HEK293T (cell line): ENCODE results near the gene ALDH8A1.

Experiments used
- CTCF ChIA-PET: fragments of 350-600 bp; formaldehyde crosslinking; extraction: SDS; loops from one replicate; lab custom pipeline; 2021; ENCODE audit warnings: antibody characterized with exemption, inconsistent platforms; lab: Yijun Ruan, JAX
- POLR2A ChIA-PET: fragments of 350-600 bp; formaldehyde crosslinking; extraction: SDS; loops from one replicate; lab custom pipeline; 2020; ENCODE audit warnings: antibody characterized with exemption, inconsistent platforms; lab: Yijun Ruan, JAX
- DNase-seq: peaks from one replicate; pipeline ENCODE4 v3.0.0; 2012; ENCODE audit warnings: mixed read lengths; ENCODE audit errors: extremely low spot score
- ARNT ChIP-seq: fragments of 450-650 bp; IDR thresholded peaks from 2 replicates; pipeline ENCODE4 v1.6.1; 2017; ENCODE audit warnings: mild to moderate bottlenecking
- BHLHE40 ChIP-seq: fragments of 450-650 bp; IDR thresholded peaks from 2 replicates; pipeline ENCODE4 v1.6.1; 2016; ENCODE audit warnings: mild to moderate bottlenecking, moderate library complexity, borderline replicate concordance
- CTBP1 ChIP-seq: fragments of 450-650 bp; IDR thresholded peaks from 2 replicates; pipeline ENCODE4 v1.6.1; 2016; ENCODE audit warnings: borderline replicate concordance
- ELF4 ChIP-seq: fragments of 450-650 bp; IDR thresholded peaks from 2 replicates; pipeline ENCODE4 v1.6.1; 2017; ENCODE audit warnings: antibody characterized with exemption
- FOXA1 ChIP-seq: fragments of 450-650 bp; IDR thresholded peaks from 2 replicates; pipeline ENCODE4 v1.6.1; 2016; ENCODE audit warnings: mild to moderate bottlenecking
- FOXK2 ChIP-seq: fragments of 450-650 bp; IDR thresholded peaks from 2 replicates; pipeline ENCODE4 v1.6.1; 2016; ENCODE audit warnings: mild to moderate bottlenecking
- FOXM1 ChIP-seq: fragments of 450-650 bp; IDR thresholded peaks from 2 replicates; pipeline ENCODE4 v1.6.1; 2017; ENCODE audit warnings: mild to moderate bottlenecking, borderline replicate concordance
- HDGF ChIP-seq: fragments of 450-650 bp; IDR thresholded peaks from 2 replicates; pipeline ENCODE4 v1.6.1; 2017; ENCODE audit warnings: antibody characterized with exemption, borderline replicate concordance
- L3MBTL2 ChIP-seq: fragments of 450-650 bp; conservative IDR thresholded peaks from 2 replicates; pipeline ENCODE4 v1.6.1; 2016; ENCODE audit warnings: mild to moderate bottlenecking
- LEF1 ChIP-seq: fragments of 450-650 bp; IDR thresholded peaks from 2 replicates; pipeline ENCODE4 v1.6.1; 2017; ENCODE audit warnings: mild to moderate bottlenecking, borderline replicate concordance
- NFRKB ChIP-seq: fragments of 450-650 bp; IDR thresholded peaks from 2 replicates; pipeline ENCODE4 v1.6.1; 2016; ENCODE audit warnings: mild to moderate bottlenecking, moderate library complexity
- PKNOX1 ChIP-seq: fragments of 450-650 bp; IDR thresholded peaks from 2 replicates; pipeline ENCODE4 v1.6.1; 2016
- SP1 ChIP-seq: fragments of 450-650 bp; IDR thresholded peaks from 2 replicates; pipeline ENCODE4 v1.6.1; 2017
- SUZ12 ChIP-seq: fragments of 450-650 bp; IDR thresholded peaks from 2 replicates; pipeline ENCODE4 v1.6.1; 2016; ENCODE audit warnings: mild to moderate bottlenecking
- TARDBP ChIP-seq: fragments of 450-650 bp; IDR thresholded peaks from 2 replicates; pipeline ENCODE4 v1.6.1; 2016
- ZNF384 ChIP-seq: fragments of 450-650 bp; IDR thresholded peaks from 2 replicates; pipeline ENCODE4 v1.6.1; 2016

Gene ALDH8A1

GRCh38 chr6:134992155-134992554 is 42.3 kb upstream of the ALDH8A1 start:
- CTCF ChIA-PET: no interaction called here
- POLR2A ChIA-PET: no interaction called here
- no peak for TF ChIP-seq SP1
- TF ChIP-seq NFRKB: no peak
- TF ChIP-seq FOXK2: no peak
- TF ChIP-seq HDGF: no peak
- no peak for TF ChIP-seq PKNOX1
- TF ChIP-seq ARNT: no peak
- no peak for TF ChIP-seq BHLHE40
- no peak for TF ChIP-seq SUZ12
- no peak for TF ChIP-seq L3MBTL2
- no peak for TF ChIP-seq ELF4
- DNase-seq: no peak

- CTCF ChIA-PET: no interaction called here
- DNase-seq: no peak
- TF ChIP-seq FOXK2 (no peak), ZNF384 (no peak), FOXM1 (no peak), FOXA1 (no peak), LEF1 (no peak), L3MBTL2 (no peak), SP1 (no peak), NFRKB (no peak), ELF4 (no peak), HDGF (no peak), BHLHE40 (no peak), SUZ12 (no peak), CTBP1 (no peak), TARDBP (no peak), PKNOX1 (no peak)
- POLR2A ChIA-PET: no interaction called here
Observed at GRCh38 chr6:134990262-134990661, 40.4 kb upstream of the ALDH8A1 start.

- CTCF ChIA-PET: no interaction called here
- TF ChIP-seq ELF4: no peak
- no peak for TF ChIP-seq FOXA1
- no peak for TF ChIP-seq L3MBTL2
- no peak for TF ChIP-seq FOXK2
- no peak for TF ChIP-seq ARNT
- POLR2A ChIA-PET: no interaction called here
- no peak for DNase-seq
Observed at GRCh38 chr6:134984821-134985220, 34.9 kb upstream of the ALDH8A1 start.

GRCh38 chr6:134983823-134984222 is 33.9 kb upstream of the ALDH8A1 start:
- DNase-seq: no peak
- no peak for TF ChIP-seq FOXM1
- no peak for TF ChIP-seq BHLHE40
- TF ChIP-seq PKNOX1: no peak
- TF ChIP-seq LEF1: no peak
- TF ChIP-seq HDGF: no peak
- TF ChIP-seq NFRKB: no peak
- no peak for TF ChIP-seq CTBP1
- ChIA-PET POLR2A (no interaction called here), CTCF (no interaction called here)

- TF ChIP-seq TARDBP: no peak
- TF ChIP-seq SP1: no peak
- TF ChIP-seq SUZ12: no peak
- TF ChIP-seq LEF1: no peak
- no peak for TF ChIP-seq FOXA1
- TF ChIP-seq ELF4: no peak
- TF ChIP-seq PKNOX1: no peak
- no peak for TF ChIP-seq L3MBTL2
- no peak for TF ChIP-seq BHLHE40
- no peak for TF ChIP-seq HDGF
- no peak for TF ChIP-seq CTBP1
- no peak for TF ChIP-seq FOXK2
- ChIA-PET POLR2A (no interaction called here), CTCF (no interaction called here)
- DNase-seq: no peak
Observed at GRCh38 chr6:134982161-134982560, 32.3 kb upstream of the ALDH8A1 start.

GRCh38 chr6:134980846-134981245 is 30.9 kb upstream of the ALDH8A1 start:
- no peak for DNase-seq
- CTCF ChIA-PET: no interaction called here
- POLR2A ChIA-PET: no interaction called here
- TF ChIP-seq FOXA1 (no peak), FOXM1 (no peak), FOXK2 (no peak), HDGF (no peak), PKNOX1 (no peak), SUZ12 (no peak), SP1 (no peak), NFRKB (no peak), LEF1 (no peak), BHLHE40 (no peak), ARNT (no peak), CTBP1 (no peak), L3MBTL2 (no peak)
